Measurements from ENCODE around the gene SEPTIN5. TPM values are rescaled to one million over a fixed set of nuclear protein-coding genes. Genes with fewer than 3 reads are reported as not detected.
A peak's percentile ranks its signal among the peaks of the same experiment; 100 is the strongest.

SEPTIN5 gene
- total and polyA plus RNA-seq, 9 of the 15 experiments (the other 6 are each of a cell fraction or from before 2014, with no cell fraction given) = 0.03 to 195 (median 119) TPM

GRCh38 chr22:19730655-19731360 is 16.5 kb downstream of the SEPTIN5 start (continued):
- TF ChIP-seq, protein P1, sequence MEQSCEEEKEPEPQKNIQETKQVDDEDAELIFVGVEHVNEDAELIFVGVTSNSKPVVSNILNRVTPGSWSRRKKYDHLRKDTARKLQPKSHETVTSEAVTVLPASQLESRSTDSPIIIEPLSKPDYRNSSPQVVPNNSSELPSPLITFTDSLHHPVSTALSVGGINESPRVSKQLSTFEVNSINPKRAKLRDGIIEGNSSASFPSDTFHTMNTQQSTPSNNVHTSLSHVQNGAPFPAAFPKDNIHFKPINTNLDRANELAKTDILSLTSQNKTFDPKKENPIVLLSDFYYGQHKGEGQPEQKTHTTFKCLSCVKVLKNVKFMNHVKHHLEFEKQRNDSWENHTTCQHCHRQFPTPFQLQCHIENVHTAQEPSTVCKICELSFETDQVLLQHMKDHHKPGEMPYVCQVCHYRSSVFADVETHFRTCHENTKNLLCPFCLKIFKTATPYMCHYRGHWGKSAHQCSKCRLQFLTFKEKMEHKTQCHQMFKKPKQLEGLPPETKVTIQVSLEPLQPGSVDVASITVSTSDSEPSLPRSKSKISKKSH (CRISPR knock-in tag; IDR thresholded peaks at IDR 0.05) = peak; percentile 76; the same call in 1 of the 2 replicates
- TF ChIP-seq XRCC4 (IDR thresholded peaks at IDR 0.05; ENCODE audit: extremely low read depth, insufficient read depth, insufficient read length) = no peak
- TF ChIP-seq ZNF239 (CRISPR knock-in tag; IDR thresholded peaks at IDR 0.05) = peak; percentile 64; the same call in 1 of the 2 replicates
- no peak for TF ChIP-seq FOXK2 (conservative IDR thresholded peaks at IDR 0.05 in 1 of 2, IDR thresholded peaks at IDR 0.05 in 1 of 2; ENCODE audit: low read depth in 2 of 2)
- peak; percentile 52 for TF ChIP-seq ARHGAP35 (IDR thresholded peaks at IDR 0.05; ENCODE audit: partially characterized antibody)
- TF ChIP-seq, protein P2, sequence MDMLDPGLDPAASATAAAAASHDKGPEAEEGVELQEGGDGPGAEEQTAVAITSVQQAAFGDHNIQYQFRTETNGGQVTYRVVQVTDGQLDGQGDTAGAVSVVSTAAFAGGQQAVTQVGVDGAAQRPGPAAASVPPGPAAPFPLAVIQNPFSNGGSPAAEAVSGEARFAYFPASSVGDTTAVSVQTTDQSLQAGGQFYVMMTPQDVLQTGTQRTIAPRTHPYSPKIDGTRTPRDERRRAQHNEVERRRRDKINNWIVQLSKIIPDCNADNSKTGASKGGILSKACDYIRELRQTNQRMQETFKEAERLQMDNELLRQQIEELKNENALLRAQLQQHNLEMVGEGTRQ (CRISPR knock-in tag; IDR thresholded peaks at IDR 0.05) = no peak
- TF ChIP-seq NR3C1 (CRISPR knock-in tag; IDR thresholded peaks at IDR 0.05) = no peak
- peak; percentile 100 for TF ChIP-seq RAD21 (CRISPR knock-in tag; conservative IDR thresholded peaks at IDR 0.05 in 1 of 2, IDR thresholded peaks at IDR 0.05 in 1 of 2)
- TF ChIP-seq NEUROD1 (IDR thresholded peaks at IDR 0.05; ENCODE audit: borderline replicate concordance, low read depth, low read length, partially characterized antibody) = peak; percentile 79
- TF ChIP-seq, protein P3, sequence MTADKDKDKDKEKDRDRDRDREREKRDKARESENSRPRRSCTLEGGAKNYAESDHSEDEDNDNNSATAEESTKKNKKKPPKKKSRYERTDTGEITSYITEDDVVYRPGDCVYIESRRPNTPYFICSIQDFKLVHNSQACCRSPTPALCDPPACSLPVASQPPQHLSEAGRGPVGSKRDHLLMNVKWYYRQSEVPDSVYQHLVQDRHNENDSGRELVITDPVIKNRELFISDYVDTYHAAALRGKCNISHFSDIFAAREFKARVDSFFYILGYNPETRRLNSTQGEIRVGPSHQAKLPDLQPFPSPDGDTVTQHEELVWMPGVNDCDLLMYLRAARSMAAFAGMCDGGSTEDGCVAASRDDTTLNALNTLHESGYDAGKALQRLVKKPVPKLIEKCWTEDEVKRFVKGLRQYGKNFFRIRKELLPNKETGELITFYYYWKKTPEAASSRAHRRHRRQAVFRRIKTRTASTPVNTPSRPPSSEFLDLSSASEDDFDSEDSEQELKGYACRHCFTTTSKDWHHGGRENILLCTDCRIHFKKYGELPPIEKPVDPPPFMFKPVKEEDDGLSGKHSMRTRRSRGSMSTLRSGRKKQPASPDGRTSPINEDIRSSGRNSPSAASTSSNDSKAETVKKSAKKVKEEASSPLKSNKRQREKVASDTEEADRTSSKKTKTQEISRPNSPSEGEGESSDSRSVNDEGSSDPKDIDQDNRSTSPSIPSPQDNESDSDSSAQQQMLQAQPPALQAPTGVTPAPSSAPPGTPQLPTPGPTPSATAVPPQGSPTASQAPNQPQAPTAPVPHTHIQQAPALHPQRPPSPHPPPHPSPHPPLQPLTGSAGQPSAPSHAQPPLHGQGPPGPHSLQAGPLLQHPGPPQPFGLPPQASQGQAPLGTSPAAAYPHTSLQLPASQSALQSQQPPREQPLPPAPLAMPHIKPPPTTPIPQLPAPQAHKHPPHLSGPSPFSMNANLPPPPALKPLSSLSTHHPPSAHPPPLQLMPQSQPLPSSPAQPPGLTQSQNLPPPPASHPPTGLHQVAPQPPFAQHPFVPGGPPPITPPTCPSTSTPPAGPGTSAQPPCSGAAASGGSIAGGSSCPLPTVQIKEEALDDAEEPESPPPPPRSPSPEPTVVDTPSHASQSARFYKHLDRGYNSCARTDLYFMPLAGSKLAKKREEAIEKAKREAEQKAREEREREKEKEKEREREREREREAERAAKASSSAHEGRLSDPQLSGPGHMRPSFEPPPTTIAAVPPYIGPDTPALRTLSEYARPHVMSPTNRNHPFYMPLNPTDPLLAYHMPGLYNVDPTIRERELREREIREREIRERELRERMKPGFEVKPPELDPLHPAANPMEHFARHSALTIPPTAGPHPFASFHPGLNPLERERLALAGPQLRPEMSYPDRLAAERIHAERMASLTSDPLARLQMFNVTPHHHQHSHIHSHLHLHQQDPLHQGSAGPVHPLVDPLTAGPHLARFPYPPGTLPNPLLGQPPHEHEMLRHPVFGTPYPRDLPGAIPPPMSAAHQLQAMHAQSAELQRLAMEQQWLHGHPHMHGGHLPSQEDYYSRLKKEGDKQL (CRISPR knock-in tag; IDR thresholded peaks at IDR 0.05; ENCODE audit: borderline replicate concordance) = no peak
- TF ChIP-seq RHOXF2B (CRISPR knock-in tag; conservative IDR thresholded peaks at IDR 0.05) = no peak
- TF ChIP-seq SNRNP70 (optimal IDR thresholded peaks at IDR 0.05; ENCODE audit: low read depth, low read length) = no peak
- no peak for TF ChIP-seq ZNF263 (CRISPR knock-in tag; IDR thresholded peaks at IDR 0.05; ENCODE audit: borderline replicate concordance)
- TF ChIP-seq SMC3 (conservative IDR thresholded peaks at IDR 0.05; ENCODE audit: insufficient read depth, low read depth, low read length) = peak; percentile 100
- TF ChIP-seq, protein P4, sequence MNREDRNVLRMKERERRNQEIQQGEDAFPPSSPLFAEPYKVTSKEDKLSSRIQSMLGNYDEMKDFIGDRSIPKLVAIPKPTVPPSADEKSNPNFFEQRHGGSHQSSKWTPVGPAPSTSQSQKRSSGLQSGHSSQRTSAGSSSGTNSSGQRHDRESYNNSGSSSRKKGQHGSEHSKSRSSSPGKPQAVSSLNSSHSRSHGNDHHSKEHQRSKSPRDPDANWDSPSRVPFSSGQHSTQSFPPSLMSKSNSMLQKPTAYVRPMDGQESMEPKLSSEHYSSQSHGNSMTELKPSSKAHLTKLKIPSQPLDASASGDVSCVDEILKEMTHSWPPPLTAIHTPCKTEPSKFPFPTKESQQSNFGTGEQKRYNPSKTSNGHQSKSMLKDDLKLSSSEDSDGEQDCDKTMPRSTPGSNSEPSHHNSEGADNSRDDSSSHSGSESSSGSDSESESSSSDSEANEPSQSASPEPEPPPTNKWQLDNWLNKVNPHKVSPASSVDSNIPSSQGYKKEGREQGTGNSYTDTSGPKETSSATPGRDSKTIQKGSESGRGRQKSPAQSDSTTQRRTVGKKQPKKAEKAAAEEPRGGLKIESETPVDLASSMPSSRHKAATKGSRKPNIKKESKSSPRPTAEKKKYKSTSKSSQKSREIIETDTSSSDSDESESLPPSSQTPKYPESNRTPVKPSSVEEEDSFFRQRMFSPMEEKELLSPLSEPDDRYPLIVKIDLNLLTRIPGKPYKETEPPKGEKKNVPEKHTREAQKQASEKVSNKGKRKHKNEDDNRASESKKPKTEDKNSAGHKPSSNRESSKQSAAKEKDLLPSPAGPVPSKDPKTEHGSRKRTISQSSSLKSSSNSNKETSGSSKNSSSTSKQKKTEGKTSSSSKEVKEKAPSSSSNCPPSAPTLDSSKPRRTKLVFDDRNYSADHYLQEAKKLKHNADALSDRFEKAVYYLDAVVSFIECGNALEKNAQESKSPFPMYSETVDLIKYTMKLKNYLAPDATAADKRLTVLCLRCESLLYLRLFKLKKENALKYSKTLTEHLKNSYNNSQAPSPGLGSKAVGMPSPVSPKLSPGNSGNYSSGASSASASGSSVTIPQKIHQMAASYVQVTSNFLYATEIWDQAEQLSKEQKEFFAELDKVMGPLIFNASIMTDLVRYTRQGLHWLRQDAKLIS (CRISPR knock-in tag; IDR thresholded peaks at IDR 0.05) = no peak
